GM23338 (cell line): Measurements from ENCODE around the gene MRPS7. TPM values are rescaled to one million over a fixed set of nuclear protein-coding genes. Genes with fewer than 3 reads are reported as not detected.

Experiments
- ATAC-seq: fragments of 200-7000 bp; cut with Tn5 transposase; 3 replicates; pipeline ENCODE4 v1.9.1; 2020
- DNase-seq: peaks from one replicate; pipeline ENCODE4 v3.0.0-alpha.2; 2015; ENCODE audit warnings: low spot score
- H2AFZ ChIP-seq: fragments of 200-600 bp; sonication (generic); 2 replicates; pipeline ENCODE4 v1.8.0; 2016; ENCODE audit warnings: antibody characterized with exemption, mild to moderate bottlenecking, moderate library complexity
- H3F3A ChIP-seq: fragments of 200-600 bp; sonication (generic); replicated peaks from 2 replicates; pipeline ENCODE4 v1.8.0; 2017; ENCODE audit warnings: antibody characterized with exemption, mixed run types, low read depth
- H3K27ac ChIP-seq: fragments of 200-600 bp; sonication (generic); 2 replicates; pipeline ENCODE4 v1.6.1; 2016; ENCODE audit warnings: low read depth
- H3K27me3 ChIP-seq: fragments of 200-600 bp; sonication (generic); 2 replicates; pipeline ENCODE4 v1.8.0; 2016; ENCODE audit warnings: mild to moderate bottlenecking, mixed run types, moderate library complexity; ENCODE audit not compliant: insufficient read depth
- H3K36me3 ChIP-seq: fragments of 200-600 bp; sonication (generic); 2 replicates; pipeline ENCODE4 v1.8.0; 2016; ENCODE audit warnings: mild to moderate bottlenecking; ENCODE audit not compliant: insufficient read depth
- H3K4me1 ChIP-seq: fragments of 200-600 bp; sonication (generic); 2 replicates; pipeline ENCODE4 v1.8.0; 2016; ENCODE audit warnings: mild to moderate bottlenecking, moderate library complexity; ENCODE audit not compliant: insufficient read depth
- H3K4me2 ChIP-seq: fragments of 200-600 bp; sonication (generic); 2 replicates; pipeline ENCODE4 v1.7.1; 2017; ENCODE audit warnings: mixed run types
- H3K4me3 ChIP-seq: fragments of 200-600 bp; sonication (generic); 2 replicates; pipeline ENCODE4 v1.6.1; 2016; ENCODE audit warnings: mixed run types
- H3K79me2 ChIP-seq: fragments of 200-600 bp; sonication (generic); replicated peaks from 2 replicates; pipeline ENCODE4 v1.8.0; 2017; ENCODE audit warnings: mild to moderate bottlenecking; ENCODE audit not compliant: insufficient read depth
- H3K9me2 ChIP-seq: fragments of 200-600 bp; sonication (generic); 2 replicates; pipeline ENCODE4 v1.8.0; 2017; ENCODE audit not compliant: insufficient read depth
- H4K20me1 ChIP-seq: fragments of 200-600 bp; sonication (generic); replicated peaks from 2 replicates; pipeline ENCODE4 v1.8.0; 2017; ENCODE audit warnings: mild to moderate bottlenecking; ENCODE audit not compliant: insufficient read depth
- H3K27ac Mint-ChIP-seq: 2 replicates; pipeline ENCODE4 v1.8.0; 2020; ENCODE audit warnings: inconsistent platforms, mild to moderate bottlenecking, moderate library complexity, mixed read lengths
- H3K27me3 Mint-ChIP-seq: 3 replicates; pipeline ENCODE4 v1.8.0; 2022; ENCODE audit warnings: low read depth, mild to moderate bottlenecking, moderate library complexity, mixed read lengths, inconsistent platforms; ENCODE audit not compliant: insufficient read depth, poor library complexity
- H3K36me3 Mint-ChIP-seq: 3 replicates; pipeline ENCODE4 v1.8.0; 2021; ENCODE audit warnings: low read depth, mild to moderate bottlenecking, inconsistent platforms, moderate library complexity, mixed read lengths
- H3K4me1 Mint-ChIP-seq: 3 replicates; pipeline ENCODE4 v1.8.0; 2020; ENCODE audit warnings: mild to moderate bottlenecking, inconsistent platforms, mixed read lengths
- H3K4me3 Mint-ChIP-seq: 3 replicates; pipeline ENCODE4 v1.8.0; 2021; ENCODE audit warnings: moderate library complexity, mild to moderate bottlenecking, inconsistent platforms, mixed read lengths
- H3K9me3 Mint-ChIP-seq: 3 replicates; pipeline ENCODE4 v1.8.0; 2020; ENCODE audit warnings: moderate library complexity, mild to moderate bottlenecking, inconsistent platforms, mixed read lengths
- CREB1 ChIP-seq: fragments of 250-450 bp; sonication (Bioruptor Pico); IDR thresholded peaks from 2 replicates; pipeline ENCODE4 v1.5.0; 2020; ENCODE audit warnings: low read depth, mild to moderate bottlenecking, moderate library complexity
- CTCF ChIP-seq, 2 experiments: fragments of 200-600 bp in 1 of 2; sonication (generic) in 1 of 2; conservative IDR thresholded peaks; 2 replicates each; pipeline versions ENCODE4 v1.5.1 to v1.6.1; 2016 to 2017; ENCODE audit warnings: antibody characterized with exemption in 2 of 2, low read depth in 2 of 2, mild to moderate bottlenecking in 2 of 2, moderate library complexity in 1 of 2
- ETS1 ChIP-seq: IDR thresholded peaks from 2 replicates; pipeline ENCODE4 v1.6.1; 2016; ENCODE audit warnings: antibody characterized with exemption
- EZH2 ChIP-seq: fragments of 200-600 bp; sonication (generic); IDR thresholded peaks from one replicate; pipeline ENCODE4 v1.8.0; 2017; ENCODE audit warnings: antibody characterized with exemption, mild to moderate bottlenecking, low read depth; ENCODE audit not compliant: unreplicated experiment
- EZH2phosphoT487 ChIP-seq: fragments of 200-600 bp; sonication (generic); IDR thresholded peaks from one replicate; pipeline ENCODE4 v1.8.1; 2018; ENCODE audit warnings: antibody characterized with exemption; ENCODE audit not compliant: unreplicated experiment
- JUNB ChIP-seq: IDR thresholded peaks from one replicate; pipeline ENCODE4 v1.6.1; 2016; ENCODE audit warnings: antibody characterized with exemption; ENCODE audit not compliant: unreplicated experiment
- NANOG ChIP-seq: IDR thresholded peaks from 2 replicates; pipeline ENCODE4 v1.6.1; 2016; ENCODE audit warnings: antibody characterized with exemption, borderline replicate concordance
- POLR2AphosphoS5 ChIP-seq: IDR thresholded peaks from 2 replicates; pipeline ENCODE4 v1.6.1; 2016; ENCODE audit warnings: antibody characterized with exemption, low read depth
- REST ChIP-seq: IDR thresholded peaks from one replicate; pipeline ENCODE4 v1.6.1; 2018; ENCODE audit warnings: antibody characterized with exemption; ENCODE audit not compliant: unreplicated experiment
- STAT1 ChIP-seq: IDR thresholded peaks from one replicate; pipeline ENCODE4 v1.6.1; 2016; ENCODE audit warnings: antibody characterized with exemption; ENCODE audit not compliant: unreplicated experiment
- ZNF114 ChIP-seq: fragments of 250-450 bp; sonication (Bioruptor Pico); IDR thresholded peaks from 2 replicates; pipeline ENCODE4 v1.5.0; 2020; ENCODE audit warnings: mild to moderate bottlenecking, moderate library complexity
- ZNF331 ChIP-seq: fragments of 250-450 bp; sonication (Bioruptor Pico); IDR thresholded peaks from 2 replicates; pipeline ENCODE4 v1.5.0; 2020; ENCODE audit warnings: low read depth, mild to moderate bottlenecking, moderate library complexity
- ZNF462 ChIP-seq: fragments of 250-450 bp; sonication (Bioruptor Pico); IDR thresholded peaks from 2 replicates; pipeline ENCODE4 v1.5.0; 2020; ENCODE audit warnings: mild to moderate bottlenecking, moderate library complexity
- polyA plus RNA-seq: library from polyadenylated mRNA; unstranded; fragments of >200 nt; fragmentation: Nextera tagmentation; extraction: Ambion mirVana; gene quantifications from 2 replicates; pipeline ENCODE4 v1.2.1, GENCODE V29; 2016
- total RNA-seq: library from RNA; depleted of rRNA; stranded (reverse); fragments of >200 nt; shearing (Covaris generic); gene quantifications from 2 replicates; pipeline ENCODE4 v1.2.3, GENCODE V29; 2014

The MRPS7 gene
- total and polyA plus RNA-seq, 2 experiments from 2014 or later, result 60.6 to 114 TPM

- Histone ChIP-seq H3K36me3 (peaks cover 20% of the 10 kb centered on the region), H3K4me2 (no peak overlapping the region), H2AFZ (no peak overlapping the region), H3K4me3 (no peak overlapping the region), H4K20me1 (peaks cover 4% of the 10 kb centered on the region; the same call in 1 of the 2 replicates), H3K79me2 (no peaks in the 10 kb centered on the region), H3K27me3 (no peaks in the 10 kb centered on the region), H3K4me1 (no peaks in the 10 kb centered on the region), H3F3A (peaks cover 35% of the 10 kb centered on the region), H3K27ac (peak overlapping the region; percentile 72; the same call in 1 of the 2 replicates), H3K9me2 (no peaks in the 10 kb centered on the region)
- TF ChIP-seq CTCF (conservative IDR thresholded peaks at IDR 0.05; ENCODE audit: low read depth in 2 of 2) (no peak), ZNF331 (no peak), NANOG (no peak), CREB1 (CRISPR knock-in tag) (no peak), REST (no peak), ZNF462 (no peak), POLR2AphosphoS5 (no peak), ETS1 (no peak), ZNF114 (CRISPR knock-in tag) (no peak), STAT1 (no peak), EZH2phosphoT487 (no peak), JUNB (no peak), EZH2 (no peak)
- peaks cover 84% of the 10 kb centered on the region for H3K36me3 Mint-ChIP-seq
- peaks cover 22% of the 10 kb centered on the region for H3K27me3 Mint-ChIP-seq
- no peaks in the 10 kb centered on the region for H3K9me3 Mint-ChIP-seq
- peaks cover 10% of the 10 kb centered on the region; the same call in 2 of the 3 replicates for H3K4me1 Mint-ChIP-seq
- H3K27ac Mint-ChIP-seq, result peak overlapping the region; percentile 85
- H3K4me3 Mint-ChIP-seq, result peak overlapping the region; percentile 22; the same call in 1 of the 3 replicates
- ATAC-seq (no peak), DNase-seq (no peak)
Measured at GRCh38 chr17:75239778-75240393, 21.8 kb upstream of the MRPS7 start.
